ENCODE results near the gene LZTR1. TPM values are rescaled to one million over a fixed set of nuclear protein-coding genes. Genes with fewer than 3 reads are reported as not detected.

Gene LZTR1
- total RNA-seq, 4 donors from 2014 or later, result 45.4 to 63.0 (median 53.4) TPM

DNA sequence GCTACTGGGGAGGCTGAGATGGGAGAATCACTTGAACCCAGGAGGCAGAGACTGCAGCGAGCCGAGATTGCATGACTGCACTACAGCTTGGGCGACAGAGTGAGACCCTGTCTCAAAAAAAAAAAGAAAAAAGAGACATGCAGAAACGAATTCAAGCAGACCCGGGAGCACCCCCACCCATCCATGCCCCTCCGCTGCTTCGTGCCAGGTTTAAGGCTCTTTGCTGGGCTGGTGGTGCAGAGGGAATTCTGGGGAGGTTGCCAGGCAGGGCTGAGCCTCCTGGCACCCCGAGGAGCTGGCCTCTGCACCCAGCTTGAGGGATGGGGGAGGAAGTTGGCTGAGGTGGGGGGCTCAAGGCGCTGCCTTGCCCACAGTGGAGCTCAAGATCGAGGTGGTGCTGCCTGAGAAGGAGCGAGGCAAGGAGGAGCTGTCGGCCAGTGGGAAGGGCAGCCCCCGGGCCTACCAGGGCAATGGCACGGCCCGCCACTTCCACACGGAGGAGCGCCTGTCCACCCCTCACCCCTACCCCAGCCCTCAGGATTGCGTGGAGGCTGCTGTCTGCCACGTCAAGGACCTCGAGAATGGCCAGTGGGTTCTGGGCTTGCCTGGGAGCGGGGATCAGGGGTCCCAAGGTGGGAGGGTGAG, 9.0 kb upstream of the LZTR1 start:
- Histone ChIP-seq H3K36me3 (no peaks in the 10 kb centered on the region), H3K27me3 (no peaks in the 10 kb centered on the region), H3K9me3 (no peaks in the 10 kb centered on the region), H3K27ac (no peak overlapping the region), H3K4me1 (peaks cover 0 to 3% (median 0%) of the 10 kb centered on the region in 3 donors), H3K4me3 (no peak overlapping the region)
- WGBS, 2 donors (ENCODE audit: low coverage in 1 of 2), result 61 to 62% methylated on average over 4 to 8 of the region's 21 CpGs
- ATAC-seq, result no peak
- TF ChIP-seq EP300 (IDR thresholded peaks at IDR 0.05), result no peak
- TF ChIP-seq POLR2AphosphoS5 (IDR thresholded peaks at IDR 0.05), result no peak
- TF ChIP-seq, protein P1, sequence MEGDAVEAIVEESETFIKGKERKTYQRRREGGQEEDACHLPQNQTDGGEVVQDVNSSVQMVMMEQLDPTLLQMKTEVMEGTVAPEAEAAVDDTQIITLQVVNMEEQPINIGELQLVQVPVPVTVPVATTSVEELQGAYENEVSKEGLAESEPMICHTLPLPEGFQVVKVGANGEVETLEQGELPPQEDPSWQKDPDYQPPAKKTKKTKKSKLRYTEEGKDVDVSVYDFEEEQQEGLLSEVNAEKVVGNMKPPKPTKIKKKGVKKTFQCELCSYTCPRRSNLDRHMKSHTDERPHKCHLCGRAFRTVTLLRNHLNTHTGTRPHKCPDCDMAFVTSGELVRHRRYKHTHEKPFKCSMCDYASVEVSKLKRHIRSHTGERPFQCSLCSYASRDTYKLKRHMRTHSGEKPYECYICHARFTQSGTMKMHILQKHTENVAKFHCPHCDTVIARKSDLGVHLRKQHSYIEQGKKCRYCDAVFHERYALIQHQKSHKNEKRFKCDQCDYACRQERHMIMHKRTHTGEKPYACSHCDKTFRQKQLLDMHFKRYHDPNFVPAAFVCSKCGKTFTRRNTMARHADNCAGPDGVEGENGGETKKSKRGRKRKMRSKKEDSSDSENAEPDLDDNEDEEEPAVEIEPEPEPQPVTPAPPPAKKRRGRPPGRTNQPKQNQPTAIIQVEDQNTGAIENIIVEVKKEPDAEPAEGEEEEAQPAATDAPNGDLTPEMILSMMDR (IDR thresholded peaks at IDR 0.05), result no peak
- TF ChIP-seq POLR2A (IDR thresholded peaks at IDR 0.05), result no peak

DNA sequence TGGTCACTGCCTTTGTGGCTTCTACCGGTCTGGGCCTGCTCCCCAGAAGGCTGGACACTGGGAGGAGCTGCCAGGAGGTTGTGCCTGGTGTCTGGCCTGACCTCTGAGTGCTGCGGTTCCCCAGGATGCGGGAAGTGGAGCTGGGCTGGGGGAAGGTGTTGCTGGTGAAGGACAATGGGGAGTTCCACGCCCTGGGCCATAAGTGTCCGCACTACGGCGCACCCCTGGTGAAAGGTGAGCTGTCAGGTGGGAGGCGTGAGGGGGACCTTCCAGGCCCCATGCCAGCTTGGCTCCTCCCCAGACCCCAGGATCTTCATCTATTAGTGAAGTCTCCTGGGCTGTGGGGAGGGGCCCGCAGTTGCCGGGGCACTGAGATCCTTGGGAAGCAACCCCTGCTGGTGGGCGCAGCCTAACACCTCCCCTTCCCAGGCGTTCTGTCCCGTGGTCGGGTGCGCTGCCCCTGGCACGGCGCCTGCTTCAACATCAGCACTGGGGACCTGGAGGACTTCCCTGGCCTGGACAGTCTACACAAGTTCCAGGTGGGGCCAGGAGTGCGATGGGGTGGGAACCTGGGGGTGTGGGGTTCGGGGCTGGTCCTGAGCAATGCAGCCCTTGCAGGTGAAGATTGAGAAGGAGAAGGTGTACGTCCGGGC, 8.3 kb upstream of the LZTR1 start:
- no peak for TF ChIP-seq POLR2A (IDR thresholded peaks at IDR 0.05)
- TF ChIP-seq, protein P1 (IDR thresholded peaks at IDR 0.05), result no peak
- no peak for TF ChIP-seq POLR2AphosphoS5 (IDR thresholded peaks at IDR 0.05)
- no peak for TF ChIP-seq EP300 (IDR thresholded peaks at IDR 0.05)
- H3K4me1 ChIP-seq, result no peaks in the 10 kb centered on the region
- H3K4me3 ChIP-seq, result no peak overlapping the region
- peaks cover 0 to 6% (median 0%) of the 10 kb centered on the region in 3 donors for H3K9me3 ChIP-seq
- ATAC-seq, result no peak
- no peaks in the 10 kb centered on the region for H3K36me3 ChIP-seq
- WGBS, 2 donors (ENCODE audit: low coverage in 1 of 2), result 67% methylated on average over 6 of the region's 21 CpGs; no CpG with 5 or more reads in 1 of the 2 donors
- H3K27ac ChIP-seq, result no peak overlapping the region
- no peaks in the 10 kb centered on the region for H3K27me3 ChIP-seq

DNA sequence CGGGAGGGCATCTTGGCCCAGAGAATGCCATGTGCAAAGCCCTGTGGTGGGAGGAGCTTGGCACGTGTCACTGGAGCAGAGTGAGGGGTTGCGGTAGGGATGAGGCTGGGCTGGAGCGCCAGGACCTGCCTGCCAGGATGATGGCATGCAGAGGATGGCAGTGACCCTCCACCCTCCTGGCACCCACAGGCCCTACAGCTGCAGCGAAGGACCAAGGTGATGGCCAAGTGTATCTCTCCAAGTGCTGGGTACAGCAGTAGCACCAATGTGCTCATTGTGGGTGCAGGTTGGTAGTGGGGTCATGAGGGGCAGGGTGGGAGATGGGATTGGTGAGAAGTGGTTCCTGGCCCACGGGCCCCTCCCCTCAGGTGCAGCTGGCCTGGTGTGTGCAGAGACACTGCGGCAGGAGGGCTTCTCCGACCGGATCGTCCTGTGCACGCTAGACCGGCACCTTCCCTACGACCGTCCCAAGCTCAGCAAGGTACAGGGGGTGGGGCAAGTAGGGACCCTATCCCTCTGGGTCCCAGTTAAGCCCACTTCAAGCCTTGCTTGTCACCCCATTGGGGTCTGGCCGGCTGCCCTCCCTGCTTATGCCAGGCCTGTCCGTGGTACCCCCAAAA, 7.7 kb upstream of the LZTR1 start:
- Histone ChIP-seq H3K4me3 (no peak overlapping the region), H3K27ac (no peak overlapping the region), H3K36me3 (no peaks in the 10 kb centered on the region), H3K9me3 (peaks cover 0 to 9% (median 0%) of the 10 kb centered on the region in 3 donors), H3K27me3 (no peaks in the 10 kb centered on the region), H3K4me1 (peaks cover 0 to 5% (median 2%) of the 10 kb centered on the region in 3 donors)
- no peak for ATAC-seq
- WGBS, 2 donors (ENCODE audit: low coverage in 1 of 2), result 67 to 85% methylated on average over 1 to 12 of the region's 16 CpGs
- TF ChIP-seq, protein P1 (IDR thresholded peaks at IDR 0.05), result no peak
- TF ChIP-seq POLR2A (IDR thresholded peaks at IDR 0.05), result no peak
- no peak for TF ChIP-seq EP300 (IDR thresholded peaks at IDR 0.05)
- TF ChIP-seq POLR2AphosphoS5 (IDR thresholded peaks at IDR 0.05), result no peak

DNA sequence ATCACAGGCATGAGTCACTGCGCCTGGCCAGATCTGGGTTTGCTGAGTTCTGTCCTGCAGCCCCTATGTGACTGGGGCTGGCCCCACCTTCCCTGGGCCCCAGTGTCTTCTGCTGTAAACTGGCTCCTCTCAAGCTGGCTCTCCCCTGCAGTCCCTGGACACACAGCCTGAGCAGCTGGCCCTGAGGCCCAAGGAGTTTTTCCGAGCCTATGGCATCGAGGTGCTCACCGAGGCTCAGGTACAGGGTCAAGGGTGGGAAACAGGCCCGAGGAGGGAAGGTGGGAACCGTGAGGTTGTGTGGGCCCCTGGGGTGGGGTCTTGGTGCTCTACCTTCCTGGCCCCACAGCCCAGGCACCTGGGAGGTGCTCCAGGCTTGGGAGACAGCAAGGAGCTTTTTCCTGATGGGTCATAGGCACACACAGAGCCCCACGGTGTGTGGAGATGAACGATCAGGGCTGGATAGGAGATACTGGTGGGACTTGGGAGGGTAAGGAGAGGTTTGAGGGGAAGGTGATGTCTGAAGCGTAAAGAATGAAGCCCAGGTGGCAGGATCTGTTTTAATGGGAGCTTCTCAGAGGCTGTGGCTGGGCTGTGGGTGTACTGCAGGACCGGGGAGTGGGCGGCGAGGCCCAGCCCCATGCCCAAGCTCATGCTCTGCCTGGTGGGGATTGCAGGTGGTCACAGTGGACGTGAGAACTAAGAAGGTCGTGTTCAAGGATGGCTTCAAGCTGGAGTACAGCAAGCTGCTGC, 6.4 kb upstream of the LZTR1 start:
- ATAC-seq, result no peak
- 78% methylated on average over 4 of the region's 14 CpGs; no CpG with 5 or more reads in 1 of the 2 donors for WGBS, 2 donors (ENCODE audit: low coverage in 1 of 2)
- Histone ChIP-seq H3K36me3 (no peaks in the 10 kb centered on the region), H3K4me1 (peaks cover 0 to 18% (median 11%) of the 10 kb centered on the region in 3 donors), H3K9me3 (peaks cover 0 to 9% (median 0%) of the 10 kb centered on the region in 3 donors), H3K27ac (no peak overlapping the region), H3K27me3 (no peaks in the 10 kb centered on the region), H3K4me3 (no peak overlapping the region)
- TF ChIP-seq, protein P1 (IDR thresholded peaks at IDR 0.05), result no peak
- TF ChIP-seq POLR2AphosphoS5 (IDR thresholded peaks at IDR 0.05), result no peak
- TF ChIP-seq POLR2A (IDR thresholded peaks at IDR 0.05), result no peak
- no peak for TF ChIP-seq EP300 (IDR thresholded peaks at IDR 0.05)
